GM18526 (cell line): ENCODE data around the gene IFT80.

Experiments used
- POLR2A ChIP-seq: IDR thresholded peaks from 3 replicates; pipeline ENCODE4 v1.6.1; 2011; ENCODE audit not compliant: insufficient read length; ENCODE audit errors: extremely low read depth

Gene IFT80

DNA sequence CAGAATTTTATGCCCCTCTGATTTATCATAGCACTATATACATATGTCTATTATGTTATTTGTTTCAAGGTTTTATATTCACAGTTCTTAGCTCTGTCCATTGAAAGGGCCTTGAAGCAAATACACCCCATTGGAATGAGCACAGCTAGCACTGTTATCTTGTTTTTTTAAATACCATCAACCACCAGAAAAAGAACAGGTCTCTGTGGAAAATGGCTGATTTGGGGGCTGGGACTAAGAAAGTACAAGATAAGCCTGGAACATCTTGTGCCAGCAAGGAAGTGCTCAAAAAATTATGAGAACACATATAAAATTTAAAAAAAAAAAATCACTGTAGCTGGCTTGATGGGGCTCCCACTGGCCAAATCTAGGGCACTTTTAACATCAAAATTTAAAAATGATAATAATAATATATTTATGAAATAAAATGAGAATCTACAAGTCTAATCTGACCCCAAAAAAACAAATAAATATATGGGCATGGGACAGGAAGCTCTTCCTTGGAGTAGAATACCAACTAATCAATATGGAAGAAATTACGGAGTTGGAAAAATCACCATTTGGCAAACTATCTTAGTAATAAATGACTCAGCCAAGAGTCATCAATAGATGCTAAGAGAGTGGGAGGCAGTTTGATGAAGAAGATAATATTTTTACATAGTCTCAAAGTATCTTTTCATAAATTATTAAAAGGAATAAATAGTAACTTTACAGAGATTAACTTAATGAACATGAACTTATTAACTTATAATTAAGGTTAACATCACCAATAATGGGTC, 20.5 kb downstream of the IFT80 start:
- TF ChIP-seq POLR2A, result no peak

DNA sequence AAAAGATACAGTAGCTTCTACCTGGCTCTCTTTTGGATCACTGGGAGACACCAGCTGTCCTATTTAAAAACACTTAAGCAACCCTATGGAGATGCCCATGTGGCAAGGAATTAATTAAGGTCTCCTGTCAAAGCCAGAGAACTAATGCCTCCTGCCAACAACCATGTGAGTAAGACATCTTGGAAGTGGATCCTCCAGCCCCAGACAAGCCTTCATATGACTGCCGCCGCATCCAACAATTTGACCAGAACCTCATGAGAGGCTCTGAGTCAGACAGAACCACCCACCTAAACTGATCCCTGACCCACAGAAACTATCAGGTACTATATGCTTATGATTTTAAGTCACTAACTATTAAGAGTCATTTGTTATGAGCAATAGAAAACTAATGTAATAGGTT, 22.3 kb downstream of the IFT80 start:
- TF ChIP-seq POLR2A, result no peak

DNA sequence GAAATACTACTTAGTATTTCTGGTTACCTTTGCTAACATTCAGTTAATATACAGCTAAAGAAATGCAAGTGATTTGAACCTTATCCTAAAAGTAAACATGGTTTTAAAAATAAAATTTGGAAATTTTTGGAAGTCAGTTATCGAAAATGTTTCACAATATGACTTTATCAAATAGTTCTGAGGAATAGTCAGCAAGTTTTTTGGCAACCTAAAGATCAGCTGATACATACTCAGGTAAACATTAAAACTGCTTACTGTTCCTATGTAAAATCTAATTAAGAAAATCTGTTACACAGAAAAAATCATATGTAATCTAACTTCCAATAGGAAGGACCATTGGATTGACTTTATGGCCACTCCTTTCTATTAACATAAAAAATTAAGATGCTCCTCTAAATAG, 24.1 kb downstream of the IFT80 start:
- TF ChIP-seq POLR2A, result no peak

DNA sequence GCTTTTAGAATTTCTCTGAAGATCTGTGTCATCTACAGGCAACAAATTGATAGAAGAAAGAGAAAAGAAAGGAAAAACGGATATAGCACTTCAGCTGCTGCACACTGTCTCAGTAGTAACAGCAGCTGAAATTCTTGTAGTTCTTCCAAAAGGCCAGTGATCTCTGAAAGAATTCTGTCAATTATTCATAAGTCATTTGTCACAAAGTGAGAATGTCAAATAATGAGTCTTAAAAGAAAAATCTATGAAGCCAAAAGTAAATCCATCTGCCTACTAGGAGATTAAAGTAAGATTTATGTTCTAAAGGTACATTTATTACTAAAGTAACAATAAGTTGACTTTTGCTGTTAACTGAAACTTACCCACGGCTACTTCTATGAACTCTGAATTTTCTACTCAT, 24.6 kb downstream of the IFT80 start:
- TF ChIP-seq POLR2A, result no peak

DNA sequence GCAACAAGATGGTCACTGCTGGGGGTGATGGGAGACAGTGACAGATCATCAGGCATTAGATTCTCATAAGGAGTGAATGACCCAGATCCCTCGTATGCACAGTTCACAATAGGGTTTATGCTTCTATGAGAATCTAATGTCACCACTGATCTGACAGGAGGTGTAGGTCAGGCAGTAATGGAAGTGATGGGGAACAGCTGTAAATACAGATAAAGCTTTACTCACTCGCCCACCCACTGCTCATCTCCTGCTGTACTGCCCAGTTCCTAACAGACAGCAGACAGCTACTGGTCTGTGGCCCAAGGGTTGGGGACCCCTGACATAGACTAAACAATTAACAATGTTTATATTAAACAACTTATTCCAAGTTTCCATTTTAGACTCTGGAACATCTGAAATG, 25.4 kb downstream of the IFT80 start:
- no peak for TF ChIP-seq POLR2A

DNA sequence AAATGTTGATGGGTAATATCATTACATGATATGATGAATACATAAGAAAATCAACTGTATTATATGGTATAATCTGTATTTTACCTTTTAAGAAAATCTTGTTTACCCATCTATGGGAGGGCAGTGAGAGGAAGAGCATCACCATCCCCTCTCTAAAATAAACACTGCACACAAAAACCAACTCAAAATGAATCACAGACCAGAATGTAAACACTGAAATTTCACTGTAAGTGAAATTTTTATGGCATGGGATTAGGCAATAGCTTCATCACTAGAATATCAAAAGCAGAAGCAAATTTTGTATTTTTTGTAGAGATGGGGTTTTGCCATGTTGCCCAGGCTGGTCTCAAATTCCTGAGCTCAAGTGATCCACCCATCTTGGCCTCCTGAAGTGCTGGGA, 26.2 kb downstream of the IFT80 start:
- TF ChIP-seq POLR2A, result no peak

DNA sequence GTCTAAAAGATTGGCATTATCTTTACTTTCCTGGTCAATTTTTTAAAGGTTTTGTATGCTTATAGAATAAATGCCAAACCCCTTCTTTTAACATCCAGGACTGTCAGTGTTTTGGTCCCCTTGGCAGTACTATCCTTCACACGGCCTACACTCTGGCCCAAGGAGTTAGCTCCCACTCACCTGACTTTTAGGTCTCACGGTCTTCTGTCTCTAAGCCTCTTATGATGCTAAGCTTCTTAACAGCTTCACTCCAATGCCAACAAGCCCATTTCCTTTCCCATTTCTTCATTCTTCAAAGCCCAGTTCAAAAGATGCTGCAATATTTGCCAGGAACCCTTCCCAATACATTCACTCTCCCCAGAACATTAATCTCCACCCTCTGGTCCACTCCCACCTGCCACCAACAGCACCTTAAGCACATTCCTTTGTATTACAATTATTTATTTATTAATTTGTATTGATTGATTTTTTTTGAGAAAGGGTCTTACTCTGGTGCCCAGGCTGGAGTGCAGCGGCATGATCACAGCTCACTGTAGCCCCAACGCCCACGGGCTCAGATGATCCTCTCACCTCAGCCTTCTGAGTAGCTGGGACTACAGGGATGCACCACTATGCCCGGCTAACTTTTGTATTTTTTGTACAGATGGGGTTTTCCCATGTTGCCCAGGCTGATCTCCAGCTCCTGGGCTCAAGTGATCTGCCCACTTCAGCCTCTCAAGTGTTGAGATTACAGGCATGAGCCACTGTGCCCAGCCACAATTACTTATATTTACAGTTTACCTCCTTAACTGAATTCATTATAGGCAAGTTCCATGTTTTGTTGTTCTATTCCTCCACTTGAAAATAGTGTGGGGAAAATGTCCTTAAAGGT, 27.8 kb downstream of the IFT80 start:
- TF ChIP-seq POLR2A, result no peak

DNA sequence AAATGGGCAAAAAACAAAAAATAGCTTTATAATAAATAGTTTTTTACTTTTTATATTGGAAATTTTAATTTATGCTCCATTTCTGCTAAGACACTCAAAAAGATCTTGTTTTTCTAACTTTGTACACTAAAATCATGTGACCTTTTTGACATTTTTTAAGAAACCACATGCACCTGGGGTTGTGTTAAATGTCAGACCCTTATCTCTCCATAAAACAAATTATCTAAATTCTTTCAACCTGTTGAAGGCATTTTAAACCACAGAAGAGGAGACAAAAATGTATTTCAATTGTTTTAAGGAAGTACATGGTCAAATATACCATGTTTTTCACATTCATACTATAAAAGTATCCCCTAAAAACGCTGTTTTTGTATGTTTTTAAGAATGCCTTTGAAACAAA, 29.2 kb downstream of the IFT80 start:
- TF ChIP-seq POLR2A, result no peak

DNA sequence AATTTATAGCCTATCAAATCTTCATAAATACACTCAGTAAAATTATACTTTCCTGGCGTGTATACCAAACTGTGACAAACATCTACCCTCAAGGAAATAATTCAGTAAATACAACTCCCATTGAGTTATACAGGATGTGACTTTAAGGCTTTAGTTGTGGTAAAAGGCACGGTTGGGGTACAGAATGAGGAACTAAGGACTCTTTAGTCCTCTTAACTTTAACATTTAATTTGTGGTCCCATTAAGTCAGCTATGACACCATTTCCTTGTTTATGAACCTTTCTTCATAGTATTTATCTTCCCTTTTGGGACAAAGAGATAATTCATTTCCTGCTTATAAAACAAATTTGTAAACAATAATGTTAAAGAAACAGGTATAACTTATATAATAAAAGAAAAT, 30.2 kb downstream of the IFT80 start:
- TF ChIP-seq POLR2A, result no peak

DNA sequence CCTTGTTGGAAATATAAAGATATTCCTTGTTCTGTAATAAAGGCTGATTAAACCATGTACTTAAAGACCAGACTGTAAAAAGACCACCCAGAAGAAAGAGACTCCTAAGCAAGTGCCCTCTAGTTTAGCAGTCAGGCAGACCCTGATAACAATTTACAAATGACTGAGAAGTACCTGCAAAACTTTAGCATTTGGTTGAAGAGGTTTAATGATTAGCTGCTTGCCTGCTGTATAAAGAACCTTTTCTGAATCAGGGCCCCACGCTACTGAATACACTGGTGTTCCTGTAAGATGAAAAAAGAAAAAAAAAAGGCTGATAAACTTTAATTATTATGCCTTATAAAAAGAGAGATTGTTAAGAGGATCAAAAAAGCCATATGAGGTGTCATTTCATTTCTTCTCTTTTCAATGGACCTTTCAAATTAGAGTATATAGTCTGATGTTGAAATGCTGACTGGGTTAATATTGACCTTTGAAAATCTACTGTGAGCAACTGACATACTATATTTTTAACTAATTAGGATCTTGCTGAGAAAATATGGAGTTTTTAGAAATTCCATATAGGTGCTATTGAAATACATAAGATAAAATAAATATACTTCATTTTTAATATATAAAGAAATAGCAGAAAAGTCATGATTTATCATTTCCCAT, 33.0 kb downstream of the IFT80 start:
- TF ChIP-seq POLR2A, result no peak

DNA sequence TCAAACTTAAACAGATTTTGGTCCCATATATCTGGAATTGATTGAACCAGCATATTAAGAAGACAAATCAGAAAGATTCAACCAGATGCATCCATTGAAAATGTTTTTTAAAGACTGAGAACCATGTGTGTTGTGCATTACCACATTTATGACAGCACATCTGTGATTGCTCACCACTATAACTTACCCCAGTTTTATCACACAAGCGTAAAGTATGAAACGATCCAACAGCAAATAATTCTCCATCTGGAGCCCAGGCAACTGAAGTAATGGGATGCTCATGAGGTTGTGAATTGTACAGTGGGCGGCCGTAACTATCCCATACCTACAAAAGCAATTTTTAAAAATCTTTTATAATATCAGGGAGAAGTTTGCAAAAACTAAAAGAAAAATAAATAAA, 43.2 kb downstream of the IFT80 start:
- no peak for TF ChIP-seq POLR2A

DNA sequence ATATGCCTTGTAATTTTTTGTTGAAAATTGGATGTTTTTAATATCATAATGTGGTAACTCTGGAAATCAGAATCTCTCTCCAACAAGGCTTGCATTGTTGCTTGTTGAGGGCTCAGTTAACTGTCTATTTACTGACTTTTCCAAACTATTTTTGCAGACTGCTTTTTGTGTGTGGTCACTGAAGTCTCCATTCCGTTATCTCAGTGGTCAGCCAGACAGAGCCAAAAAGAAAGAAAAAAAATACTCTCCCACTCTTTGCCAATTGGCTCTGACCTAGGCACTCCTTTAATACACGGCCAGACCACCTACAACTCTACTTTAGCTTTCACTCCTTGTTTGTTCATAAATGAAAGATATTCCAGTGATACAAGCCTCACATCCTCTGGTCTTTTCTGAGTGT, 52.5 kb downstream of the IFT80 start:
- TF ChIP-seq POLR2A, result no peak

DNA sequence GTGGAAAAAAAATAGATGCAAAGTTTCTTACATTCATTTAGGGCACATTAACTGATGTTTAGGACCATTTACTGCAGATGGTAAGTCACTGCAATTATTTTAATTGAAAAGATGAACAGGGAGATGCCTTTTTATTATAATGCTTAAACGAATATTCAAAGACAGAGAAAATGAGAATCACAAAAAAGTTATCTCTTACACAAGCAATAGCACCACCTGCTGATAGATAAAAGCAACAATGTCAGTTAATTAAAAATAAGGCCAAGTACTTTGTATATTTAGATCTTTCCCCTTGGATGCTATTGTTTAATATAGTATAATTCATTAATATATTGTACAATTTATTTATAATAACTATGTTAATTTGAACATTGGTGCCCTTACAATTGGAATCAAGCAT, 55.9 kb downstream of the IFT80 start:
- no peak for TF ChIP-seq POLR2A

DNA sequence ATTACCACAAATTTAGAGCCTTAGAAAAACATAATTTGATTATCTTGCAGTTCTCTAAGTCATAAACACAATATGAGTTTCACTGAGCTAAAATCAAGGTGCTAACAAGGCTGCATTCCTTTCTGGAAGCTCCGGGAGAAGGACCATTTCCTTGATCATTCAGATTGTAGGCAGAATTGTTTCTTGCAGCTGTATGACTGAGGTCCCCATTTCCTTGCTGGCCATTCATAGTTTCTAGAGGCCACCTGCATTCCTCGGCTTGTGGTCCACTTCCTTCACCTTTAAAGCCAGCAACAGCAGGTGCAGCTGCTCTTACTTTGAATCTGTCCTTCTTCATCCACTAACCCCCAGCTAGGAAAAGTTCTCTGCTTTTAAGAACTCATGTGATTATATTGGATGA, 58.7 kb downstream of the IFT80 start:
- TF ChIP-seq POLR2A, result no peak

DNA sequence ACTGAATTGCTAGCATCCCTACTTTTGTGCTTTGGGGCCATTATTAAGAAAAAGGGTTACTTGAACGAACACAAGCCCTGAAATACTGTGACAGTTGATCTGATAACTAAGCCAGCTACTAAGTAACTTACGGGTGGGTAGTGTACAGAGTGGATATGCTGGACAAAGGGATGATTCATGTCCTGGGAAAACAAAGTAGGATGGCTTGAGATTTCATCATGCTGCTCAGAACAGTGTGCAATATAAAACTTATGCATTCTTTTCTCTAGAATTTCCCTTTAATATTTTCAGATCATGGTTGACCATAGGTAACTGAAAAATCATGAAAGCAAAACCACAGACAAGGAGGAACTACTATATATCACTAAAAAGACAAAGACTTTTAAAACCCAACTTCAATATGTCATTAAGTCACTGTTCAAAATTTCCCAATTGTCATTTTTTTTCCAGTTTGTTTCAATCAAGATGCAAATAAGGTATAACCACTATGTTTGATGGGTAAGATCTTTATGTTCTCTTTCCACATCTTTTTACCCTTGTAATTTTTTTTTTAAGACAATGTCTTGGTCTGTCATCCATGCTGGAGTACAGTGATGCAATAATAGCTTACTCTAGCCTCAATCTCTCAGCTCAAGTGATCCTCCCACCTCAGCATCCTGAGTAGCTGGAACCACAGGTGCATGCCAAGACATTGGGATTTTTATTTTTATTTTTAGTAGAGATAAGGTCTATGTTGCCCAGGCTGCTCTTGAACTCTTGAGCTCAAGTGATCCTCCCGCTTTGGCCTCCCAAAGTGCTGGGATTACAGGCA, 67.7 kb downstream of the IFT80 start:
- no peak for TF ChIP-seq POLR2A
